ENCODE measurements around the gene TRMO. TPM values are rescaled to one million over a fixed set of nuclear protein-coding genes. Genes with fewer than 3 reads are reported as not detected.
"Not testable (repeated sequence)": the region's sequence is repeated elsewhere in the genome, so short reads cannot be mapped to it uniquely, and the experiment has no call there.

TRMO gene
- total RNA-seq, 1 donor = 23.9 TPM

GRCh38 chr9:97961361-97961760 is 39.1 kb upstream of the TRMO start:
- no peaks in the 10 kb centered on the region for H3K79me2 ChIP-seq (ENCODE audit: insufficient read depth, low read length)
- H2AFZ ChIP-seq (ENCODE audit: low read length) = no peak overlapping the region
- H3K4me1 ChIP-seq (ENCODE audit: insufficient read depth, low read length) = peaks cover 11% of the 10 kb centered on the region
- no peaks in the 10 kb centered on the region for H4K20me1 ChIP-seq (ENCODE audit: insufficient read depth, low read length)
- peaks cover 12% of the 10 kb centered on the region for H3K27me3 ChIP-seq (ENCODE audit: insufficient read depth, low read length)
- no peak for DNase-seq (ENCODE audit: insufficient read length, low spot score, missing footprints)
- H3K9me3 ChIP-seq (ENCODE audit: low read depth, low read length) = no peaks in the 10 kb centered on the region
- no peak overlapping the region for H3K4me3 ChIP-seq (ENCODE audit: insufficient read depth, low read length)
- no peak overlapping the region for H3K27ac ChIP-seq (ENCODE audit: low read depth, low read length)
- TF ChIP-seq CTCF (IDR thresholded peaks at IDR 0.05; ENCODE audit: extremely low read depth, low read depth, low read length) = no peak
- no peaks in the 10 kb centered on the region for H3K36me3 ChIP-seq (ENCODE audit: insufficient read depth, low read length)
- no peak overlapping the region for H3K4me2 ChIP-seq (ENCODE audit: insufficient read depth, low read length)

GRCh38 chr9:97960678-97961328 is 38.5 kb upstream of the TRMO start:
- not testable (repeated sequence) for H3K4me2 ChIP-seq (ENCODE audit: insufficient read depth, low read length); H3K27ac ChIP-seq (ENCODE audit: low read depth, low read length); H3K9me3 ChIP-seq (ENCODE audit: low read depth, low read length); H4K20me1 ChIP-seq (ENCODE audit: insufficient read depth, low read length); H3K27me3 ChIP-seq (ENCODE audit: insufficient read depth, low read length); H3K4me3 ChIP-seq (ENCODE audit: insufficient read depth, low read length); H3K36me3 ChIP-seq (ENCODE audit: insufficient read depth, low read length); DNase-seq (ENCODE audit: insufficient read length, low spot score, missing footprints); H3K79me2 ChIP-seq (ENCODE audit: insufficient read depth, low read length); H2AFZ ChIP-seq (ENCODE audit: low read length)
- peaks cover 11% of the 10 kb centered on the region for H3K4me1 ChIP-seq (ENCODE audit: insufficient read depth, low read length)

- Histone ChIP-seq H3K36me3 (ENCODE audit: insufficient read depth, low read length) (no peaks in the 10 kb centered on the region), H4K20me1 (ENCODE audit: insufficient read depth, low read length) (no peaks in the 10 kb centered on the region), H2AFZ (ENCODE audit: low read length) (peak overlapping the region; percentile 77), H3K27me3 (ENCODE audit: insufficient read depth, low read length) (no peaks in the 10 kb centered on the region), H3K9me3 (ENCODE audit: low read depth, low read length) (no peaks in the 10 kb centered on the region), H3K4me3 (ENCODE audit: insufficient read depth, low read length) (no peak overlapping the region), H3K27ac (ENCODE audit: low read depth, low read length) (no peak overlapping the region), H3K4me1 (ENCODE audit: insufficient read depth, low read length) (peaks cover 11% of the 10 kb centered on the region), H3K79me2 (ENCODE audit: insufficient read depth, low read length) (no peaks in the 10 kb centered on the region), H3K4me2 (ENCODE audit: insufficient read depth, low read length) (no peak overlapping the region)
- DNase-seq (ENCODE audit: insufficient read length, low spot score, missing footprints) = no peak
- TF ChIP-seq CTCF (IDR thresholded peaks at IDR 0.05; ENCODE audit: extremely low read depth, low read depth, low read length) = no peak
Measured at GRCh38 chr9:97959585-97959984, 37.3 kb upstream of the TRMO start.

GRCh38 chr9:97958812-97959511 is 36.7 kb upstream of the TRMO start:
- Histone ChIP-seq H3K4me1 (ENCODE audit: insufficient read depth, low read length) (peaks cover 11% of the 10 kb centered on the region), H2AFZ (ENCODE audit: low read length) (peak overlapping the region; percentile 77), H3K27me3 (ENCODE audit: insufficient read depth, low read length) (no peaks in the 10 kb centered on the region), H3K79me2 (ENCODE audit: insufficient read depth, low read length) (no peaks in the 10 kb centered on the region), H4K20me1 (ENCODE audit: insufficient read depth, low read length) (no peaks in the 10 kb centered on the region), H3K36me3 (ENCODE audit: insufficient read depth, low read length) (no peaks in the 10 kb centered on the region), H3K4me3 (ENCODE audit: insufficient read depth, low read length) (no peak overlapping the region), H3K9me3 (ENCODE audit: low read depth, low read length) (no peaks in the 10 kb centered on the region), H3K27ac (ENCODE audit: low read depth, low read length) (peak overlapping the region; percentile 60), H3K4me2 (ENCODE audit: insufficient read depth, low read length) (no peak overlapping the region)
- TF ChIP-seq CTCF (IDR thresholded peaks at IDR 0.05; ENCODE audit: extremely low read depth, low read depth, low read length) = no peak
- DNase-seq (ENCODE audit: insufficient read length, low spot score, missing footprints) = peak; percentile 87

Measured in osteoblast (primary cell).